Measurements from ENCODE around the gene GNAI1. TPM values are rescaled to one million over a fixed set of nuclear protein-coding genes. Genes with fewer than 3 reads are reported as not detected.

The GNAI1 gene
- total RNA-seq, 1 donor from 2014 or later = 35.5 TPM

- Histone ChIP-seq H3K4me3 (ENCODE audit: insufficient read depth, low read depth, low read length) (no peak overlapping the region), H2AFZ (ENCODE audit: low read depth, low read length) (no peak overlapping the region), H3K4me1 (ENCODE audit: insufficient read depth, low read length) (peaks cover under 1% of the 10 kb centered on the region), H3K9ac (ENCODE audit: low read length) (no peak overlapping the region), H3K79me2 (ENCODE audit: insufficient read depth, low read length) (no peaks in the 10 kb centered on the region), H3K27ac (ENCODE audit: low read depth, low read length) (no peak overlapping the region), H3K36me3 (ENCODE audit: insufficient read depth, low read length) (no peaks in the 10 kb centered on the region), H3K27me3 (ENCODE audit: insufficient read depth, low read length) (no peaks in the 10 kb centered on the region), H3K9me3 (ENCODE audit: insufficient read depth, low read depth, low read length) (no peaks in the 10 kb centered on the region), H4K20me1 (ENCODE audit: insufficient read depth, low read length) (no peaks in the 10 kb centered on the region), H3K4me2 (ENCODE audit: low read length) (no peak overlapping the region)
- Mint-ChIP-seq H3K36me3 (ENCODE audit: low read depth, unreplicated experiment) (no peaks in the 10 kb centered on the region), H3K4me1 (ENCODE audit: low read depth, unreplicated experiment) (peaks cover 7% of the 10 kb centered on the region), H3K4me3 (ENCODE audit: unreplicated experiment) (no peak overlapping the region), H3K9me3 (ENCODE audit: unreplicated experiment) (no peaks in the 10 kb centered on the region), H3K27me3 (ENCODE audit: low read depth, unreplicated experiment) (no peaks in the 10 kb centered on the region), H3K27ac (ENCODE audit: unreplicated experiment) (no peak overlapping the region)
- TF ChIP-seq EZH2 (IDR thresholded peaks at IDR 0.05; ENCODE audit: insufficient read depth, low read length) = no peak
- no peak for TF ChIP-seq CTCF (IDR thresholded peaks at IDR 0.05; ENCODE audit: insufficient read depth, low read depth, low read length)
- FAIRE-seq (no peak), DNase-seq (ENCODE audit: low read depth) (no peak)
Observed at GRCh38 chr7:80093349-80093748, 41.3 kb upstream of the GNAI1 start.

- FAIRE-seq (no peak), DNase-seq (ENCODE audit: low read depth) (no peak)
- Histone ChIP-seq H2AFZ (ENCODE audit: low read depth, low read length) (no peak overlapping the region), H3K27ac (ENCODE audit: low read depth, low read length) (no peak overlapping the region), H3K4me1 (ENCODE audit: insufficient read depth, low read length) (no peaks in the 10 kb centered on the region), H3K36me3 (ENCODE audit: insufficient read depth, low read length) (no peaks in the 10 kb centered on the region), H3K9ac (ENCODE audit: low read length) (no peak overlapping the region), H3K79me2 (ENCODE audit: insufficient read depth, low read length) (no peaks in the 10 kb centered on the region), H3K4me3 (ENCODE audit: insufficient read depth, low read depth, low read length) (no peak overlapping the region), H3K27me3 (ENCODE audit: insufficient read depth, low read length) (no peaks in the 10 kb centered on the region), H3K9me3 (ENCODE audit: insufficient read depth, low read depth, low read length) (no peaks in the 10 kb centered on the region), H3K4me2 (ENCODE audit: low read length) (no peak overlapping the region), H4K20me1 (ENCODE audit: insufficient read depth, low read length) (no peaks in the 10 kb centered on the region)
- Mint-ChIP-seq H3K36me3 (ENCODE audit: low read depth, unreplicated experiment) (no peaks in the 10 kb centered on the region), H3K9me3 (ENCODE audit: unreplicated experiment) (no peaks in the 10 kb centered on the region), H3K4me3 (ENCODE audit: unreplicated experiment) (no peak overlapping the region), H3K27me3 (ENCODE audit: low read depth, unreplicated experiment) (no peaks in the 10 kb centered on the region), H3K4me1 (ENCODE audit: low read depth, unreplicated experiment) (no peaks in the 10 kb centered on the region), H3K27ac (ENCODE audit: unreplicated experiment) (no peak overlapping the region)
- TF ChIP-seq CTCF (IDR thresholded peaks at IDR 0.05; ENCODE audit: insufficient read depth, low read depth, low read length) = peak; percentile 36
- TF ChIP-seq EZH2 (IDR thresholded peaks at IDR 0.05; ENCODE audit: insufficient read depth, low read length) = no peak
Observed at GRCh38 chr7:80095545-80095944, 39.1 kb upstream of the GNAI1 start.

GRCh38 chr7:80097756-80098155, 36.9 kb upstream of the GNAI1 start:
- H3K4me1 ChIP-seq (ENCODE audit: insufficient read depth, low read length) = no peaks in the 10 kb centered on the region
- no peak overlapping the region for H3K9ac ChIP-seq (ENCODE audit: low read length)
- FAIRE-seq (no peak), DNase-seq (ENCODE audit: low read depth) (no peak)
- no peaks in the 10 kb centered on the region for H3K79me2 ChIP-seq (ENCODE audit: insufficient read depth, low read length)
- no peaks in the 10 kb centered on the region for H3K27me3 ChIP-seq (ENCODE audit: insufficient read depth, low read length)
- H3K27ac ChIP-seq (ENCODE audit: low read depth, low read length) = no peak overlapping the region
- no peak overlapping the region for H3K27ac Mint-ChIP-seq (ENCODE audit: unreplicated experiment)
- H3K9me3 Mint-ChIP-seq (ENCODE audit: unreplicated experiment) = no peaks in the 10 kb centered on the region
- H3K4me3 Mint-ChIP-seq (ENCODE audit: unreplicated experiment) = no peak overlapping the region
- H3K27me3 Mint-ChIP-seq (ENCODE audit: low read depth, unreplicated experiment) = no peaks in the 10 kb centered on the region
- no peaks in the 10 kb centered on the region for H3K36me3 ChIP-seq (ENCODE audit: insufficient read depth, low read length)
- no peaks in the 10 kb centered on the region for H4K20me1 ChIP-seq (ENCODE audit: insufficient read depth, low read length)
- no peak overlapping the region for H2AFZ ChIP-seq (ENCODE audit: low read depth, low read length)
- H3K36me3 Mint-ChIP-seq (ENCODE audit: low read depth, unreplicated experiment) = no peaks in the 10 kb centered on the region
- no peaks in the 10 kb centered on the region for H3K9me3 ChIP-seq (ENCODE audit: insufficient read depth, low read depth, low read length)
- no peak overlapping the region for H3K4me3 ChIP-seq (ENCODE audit: insufficient read depth, low read depth, low read length)
- H3K4me1 Mint-ChIP-seq (ENCODE audit: low read depth, unreplicated experiment) = no peaks in the 10 kb centered on the region
- no peak overlapping the region for H3K4me2 ChIP-seq (ENCODE audit: low read length)
- no peak for TF ChIP-seq EZH2 (IDR thresholded peaks at IDR 0.05; ENCODE audit: insufficient read depth, low read length)
- TF ChIP-seq CTCF (IDR thresholded peaks at IDR 0.05; ENCODE audit: insufficient read depth, low read depth, low read length) = no peak

All from astrocyte (in vitro differentiated cells and primary cell).